HCT116 (cell line): Measurements from ENCODE around the gene SLC37A4. TPM values are rescaled to one million over a fixed set of nuclear protein-coding genes. Genes with fewer than 3 reads are reported as not detected.

ENCODE experiments used
- CBX3 ChIP-seq: IDR thresholded peaks from 2 replicates; pipeline ENCODE4 v1.6.1; 2012; ENCODE audit warnings: low read depth
- EGR1 ChIP-seq: IDR thresholded peaks from 2 replicates; pipeline ENCODE4 v1.6.1; 2012; ENCODE audit warnings: low read depth
- EZH2phosphoT487 ChIP-seq: fragments of 200-600 bp; IDR thresholded peaks from 2 replicates; pipeline ENCODE4 v1.6.1; 2018; ENCODE audit warnings: antibody characterized with exemption, borderline replicate concordance
- JUND ChIP-seq: IDR thresholded peaks from 2 replicates; pipeline ENCODE4 v1.6.1; 2012
- POLR2AphosphoS5 ChIP-seq: IDR thresholded peaks from 2 replicates; pipeline ENCODE4 v1.6.1; 2011; ENCODE audit warnings: mild to moderate bottlenecking, low read depth, low read length, moderate library complexity
- SP1 ChIP-seq: IDR thresholded peaks from 2 replicates; pipeline ENCODE4 v1.6.1; 2012; ENCODE audit warnings: low read depth
- microRNA-seq: library from miRNA; unstranded; fragments of <30 nt; microRNA quantifications from one replicate; pipeline ENCODE4, GENCODE V29; 2016; ENCODE audit warnings: borderline number of aligned reads
- total RNA-seq: library from RNA; stranded (reverse); gene quantifications from one replicate; pipeline ENCODE4 v1.2.1, GENCODE V29; 2021; ENCODE audit not compliant: unreplicated experiment
- TF ChIP-seq, protein P1 (sequence below): IDR thresholded peaks from 2 replicates; pipeline ENCODE4 v1.6.1; 2012; ENCODE audit warnings: low read depth

Gene SLC37A4
- total RNA-seq, 1 experiment from 2014 or later: 49.8 TPM

DNA sequence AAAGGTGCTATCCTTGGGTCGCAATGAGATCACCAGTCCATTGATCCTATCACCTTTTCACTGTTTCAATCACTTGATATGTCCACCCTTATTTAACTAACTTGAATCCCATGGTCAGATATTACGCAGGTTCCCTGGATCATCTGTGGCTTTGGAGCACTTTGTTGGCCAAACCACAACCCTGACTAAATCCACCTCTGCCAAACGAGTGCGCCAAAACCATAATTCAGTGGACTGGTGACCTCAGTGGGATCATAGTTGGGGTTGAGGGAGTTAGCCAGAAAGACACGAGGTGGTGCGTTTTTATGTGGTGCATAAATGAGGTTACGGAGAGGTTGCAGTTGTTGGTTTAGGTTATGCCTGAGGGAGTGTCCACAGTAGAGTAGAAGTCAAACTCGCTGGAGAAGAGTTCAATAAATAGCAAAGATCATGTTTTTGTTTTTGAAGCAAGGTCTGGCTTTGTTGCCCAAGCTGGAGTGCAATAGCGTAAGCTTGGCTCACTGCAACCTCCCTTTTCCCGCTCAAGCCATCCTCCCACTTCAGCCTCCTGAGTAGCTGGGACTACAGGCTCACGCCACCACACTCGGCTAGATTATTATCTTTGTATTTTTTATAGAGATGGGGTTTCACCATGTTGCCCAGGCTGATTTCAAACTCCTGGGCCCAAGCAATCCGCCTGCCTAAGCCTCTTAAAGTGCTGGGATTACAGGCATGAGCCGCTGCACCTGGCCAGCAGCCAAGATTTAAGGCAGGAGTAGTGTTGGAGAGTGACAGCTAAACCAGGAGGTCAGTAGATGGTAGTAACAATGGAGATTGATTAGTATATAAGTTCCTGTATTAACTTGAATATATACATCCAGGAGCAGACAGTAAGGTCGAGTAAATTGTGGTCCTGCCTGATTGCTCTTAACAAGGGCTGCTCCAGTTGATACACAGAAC lies 54.6 kb downstream of the SLC37A4 start (continued):
- TF ChIP-seq, protein P1, sequence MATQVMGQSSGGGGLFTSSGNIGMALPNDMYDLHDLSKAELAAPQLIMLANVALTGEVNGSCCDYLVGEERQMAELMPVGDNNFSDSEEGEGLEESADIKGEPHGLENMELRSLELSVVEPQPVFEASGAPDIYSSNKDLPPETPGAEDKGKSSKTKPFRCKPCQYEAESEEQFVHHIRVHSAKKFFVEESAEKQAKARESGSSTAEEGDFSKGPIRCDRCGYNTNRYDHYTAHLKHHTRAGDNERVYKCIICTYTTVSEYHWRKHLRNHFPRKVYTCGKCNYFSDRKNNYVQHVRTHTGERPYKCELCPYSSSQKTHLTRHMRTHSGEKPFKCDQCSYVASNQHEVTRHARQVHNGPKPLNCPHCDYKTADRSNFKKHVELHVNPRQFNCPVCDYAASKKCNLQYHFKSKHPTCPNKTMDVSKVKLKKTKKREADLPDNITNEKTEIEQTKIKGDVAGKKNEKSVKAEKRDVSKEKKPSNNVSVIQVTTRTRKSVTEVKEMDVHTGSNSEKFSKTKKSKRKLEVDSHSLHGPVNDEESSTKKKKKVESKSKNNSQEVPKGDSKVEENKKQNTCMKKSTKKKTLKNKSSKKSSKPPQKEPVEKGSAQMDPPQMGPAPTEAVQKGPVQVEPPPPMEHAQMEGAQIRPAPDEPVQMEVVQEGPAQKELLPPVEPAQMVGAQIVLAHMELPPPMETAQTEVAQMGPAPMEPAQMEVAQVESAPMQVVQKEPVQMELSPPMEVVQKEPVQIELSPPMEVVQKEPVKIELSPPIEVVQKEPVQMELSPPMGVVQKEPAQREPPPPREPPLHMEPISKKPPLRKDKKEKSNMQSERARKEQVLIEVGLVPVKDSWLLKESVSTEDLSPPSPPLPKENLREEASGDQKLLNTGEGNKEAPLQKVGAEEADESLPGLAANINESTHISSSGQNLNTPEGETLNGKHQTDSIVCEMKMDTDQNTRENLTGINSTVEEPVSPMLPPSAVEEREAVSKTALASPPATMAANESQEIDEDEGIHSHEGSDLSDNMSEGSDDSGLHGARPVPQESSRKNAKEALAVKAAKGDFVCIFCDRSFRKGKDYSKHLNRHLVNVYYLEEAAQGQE: no peak
- TF ChIP-seq EZH2phosphoT487 (no peak), JUND (no peak), POLR2AphosphoS5 (no peak), EGR1 (no peak), SP1 (no peak), CBX3 (no peak)

Small RNA genes within 50 kb of the gene (microRNA-seq; reads per million reads assigned to microRNA genes)
- not detected for gene MIR3656

Other genes with a start within 250 kb of the SLC37A4 start
- 150 TPM for gene DDX6, start 239.7 kb downstream of the SLC37A4 start, total RNA-seq
- gene CXCR5, start 147.0 kb downstream of the SLC37A4 start, total RNA-seq: not detected
- 120 TPM for gene BCL9L, start 105.0 kb downstream of the SLC37A4 start, total RNA-seq
- 0.42 TPM for gene UPK2, start 74.6 kb downstream of the SLC37A4 start, total RNA-seq
- not detected for gene FOXR1, start 59.1 kb downstream of the SLC37A4 start, total RNA-seq
- 28.9 TPM for gene CENATAC, start 32.7 kb downstream of the SLC37A4 start, total RNA-seq
- gene RPS25, start 12.5 kb downstream of the SLC37A4 start, total RNA-seq: 1,404 TPM
- gene TRAPPC4, start 12.1 kb downstream of the SLC37A4 start, total RNA-seq: 61.6 TPM
- 181 TPM for gene HYOU1, start 26.3 kb upstream of the SLC37A4 start, total RNA-seq
- 20.4 TPM for gene VPS11, start 36.9 kb upstream of the SLC37A4 start, total RNA-seq
- 69.0 TPM for gene HMBS, start 54.0 kb upstream of the SLC37A4 start, total RNA-seq
- gene DPAGT1, start 71.0 kb upstream of the SLC37A4 start, total RNA-seq: 45.1 TPM
- 12.4 TPM for gene C2CD2L, start 76.5 kb upstream of the SLC37A4 start, total RNA-seq
- 38.1 TPM for gene HINFP, start 90.7 kb upstream of the SLC37A4 start, total RNA-seq
- gene ABCG4, start 118.2 kb upstream of the SLC37A4 start, total RNA-seq: 1.9 TPM
- gene NLRX1, start 137.8 kb upstream of the SLC37A4 start, total RNA-seq: 21.4 TPM
- 0.30 TPM for gene NHERF4, start 154.6 kb upstream of the SLC37A4 start, total RNA-seq
- gene CBL, start 175.5 kb upstream of the SLC37A4 start, total RNA-seq: 31.1 TPM